Nephron progenitor cell (in vitro differentiated cells): ENCODE results near the gene NR3C1.

ENCODE experiments used
- DNase-seq: peaks from one replicate; pipeline ENCODE4 v3.0.0; 2021
- H3K27ac Mint-ChIP-seq: 2 replicates; pipeline ENCODE4 v1.8.0; 2021; ENCODE audit warnings: mild to moderate bottlenecking, moderate library complexity, mixed read lengths
- H3K27me3 Mint-ChIP-seq: 2 replicates; pipeline ENCODE4 v1.8.0; 2021; ENCODE audit warnings: mild to moderate bottlenecking, low read depth, mixed read lengths; ENCODE audit not compliant: poor library complexity
- H3K36me3 Mint-ChIP-seq: 2 replicates; pipeline ENCODE4 v1.8.0; 2021; ENCODE audit warnings: low read depth, mixed read lengths
- H3K4me1 Mint-ChIP-seq: 2 replicates; pipeline ENCODE4 v1.8.0; 2021; ENCODE audit warnings: mixed read lengths
- H3K4me3 Mint-ChIP-seq: 2 replicates; pipeline ENCODE4 v1.8.0; 2021; ENCODE audit warnings: mild to moderate bottlenecking, moderate library complexity, mixed read lengths
- H3K9me3 Mint-ChIP-seq: 2 replicates; pipeline ENCODE4 v1.8.0; 2021; ENCODE audit warnings: mild to moderate bottlenecking, moderate library complexity, mixed read lengths
- CTCF ChIP-seq: fragments of 200-600 bp; sonication (generic); IDR thresholded peaks from 2 replicates; pipeline ENCODE4 v1.5.0; 2021; ENCODE audit warnings: antibody characterized with exemption

NR3C1 gene

GRCh38 chr5:143279698-143280097 is 123.8 kb downstream of the NR3C1 start:
- Mint-ChIP-seq H3K4me1 (peaks cover 5% of the 10 kb centered on the region), H3K27ac (no peak overlapping the region)

GRCh38 chr5:143277536-143277935 is 126.0 kb downstream of the NR3C1 start:
- Mint-ChIP-seq H3K27me3 (no peaks in the 10 kb centered on the region), H3K27ac (no peak overlapping the region), H3K4me1 (peaks cover 5% of the 10 kb centered on the region), H3K4me3 (no peak overlapping the region), H3K36me3 (no peaks in the 10 kb centered on the region), H3K9me3 (no peaks in the 10 kb centered on the region)
- no peak for DNase-seq
- no peak for TF ChIP-seq CTCF

More at GRCh38 chr5:143279698-143280097, 123.8 kb downstream of the NR3C1 start:
- Mint-ChIP-seq H3K9me3 (peaks cover 12% of the 10 kb centered on the region), H3K4me3 (no peak overlapping the region), H3K27me3 (peaks cover 4% of the 10 kb centered on the region), H3K36me3 (peaks cover 11% of the 10 kb centered on the region)
- TF ChIP-seq CTCF = no peak
- no peak for DNase-seq

GRCh38 chr5:143275512-143276363 is 127.7 kb downstream of the NR3C1 start:
- DNase-seq = no peak
- H3K9me3 Mint-ChIP-seq = no peaks in the 10 kb centered on the region
- TF ChIP-seq CTCF = no peak
- no peaks in the 10 kb centered on the region for H3K27me3 Mint-ChIP-seq
- no peaks in the 10 kb centered on the region for H3K36me3 Mint-ChIP-seq
- no peak overlapping the region for H3K4me3 Mint-ChIP-seq
- no peak overlapping the region for H3K27ac Mint-ChIP-seq
- peaks cover 5% of the 10 kb centered on the region for H3K4me1 Mint-ChIP-seq

GRCh38 chr5:143274952-143275351 is 128.5 kb downstream of the NR3C1 start:
- no peak for TF ChIP-seq CTCF
- no peak overlapping the region for H3K4me3 Mint-ChIP-seq
- H3K9me3 Mint-ChIP-seq = peaks cover 7% of the 10 kb centered on the region
- no peak overlapping the region for H3K27ac Mint-ChIP-seq
- no peak for DNase-seq
- peaks cover 4% of the 10 kb centered on the region for H3K4me1 Mint-ChIP-seq
- peaks cover under 1% of the 10 kb centered on the region for H3K36me3 Mint-ChIP-seq
- peaks cover 1% of the 10 kb centered on the region for H3K27me3 Mint-ChIP-seq

- no peak for DNase-seq
Measured at GRCh38 chr5:143271431-143271830, 132.1 kb downstream of the NR3C1 start.

More at GRCh38 chr5:143271431-143271830, 132.1 kb downstream of the NR3C1 start:
- H3K36me3 Mint-ChIP-seq = peaks cover 16% of the 10 kb centered on the region
- no peak overlapping the region for H3K27ac Mint-ChIP-seq
- peaks cover 2% of the 10 kb centered on the region for H3K27me3 Mint-ChIP-seq
- H3K4me1 Mint-ChIP-seq = no peaks in the 10 kb centered on the region
- no peak for TF ChIP-seq CTCF
- H3K4me3 Mint-ChIP-seq = no peak overlapping the region
- H3K9me3 Mint-ChIP-seq = peaks cover 42% of the 10 kb centered on the region
